Epithelial cell of esophagus (primary cell): Measurements from ENCODE around the gene CDCP1.
A peak's percentile ranks its signal among the peaks of the same experiment; 100 is the strongest.

ENCODE experiments used
- DNase-seq: peaks from one replicate; pipeline ENCODE4 v3.0.0; 2010; ENCODE audit warnings: low read depth
- H3K4me3 ChIP-seq: 2 replicates; pipeline ENCODE4 v1.5.1; 2011; ENCODE audit warnings: mild to moderate bottlenecking, low read length, control low read depth
- TF ChIP-seq, protein P1 (sequence below): IDR thresholded peaks from 2 replicates; pipeline ENCODE4 v1.5.1; 2011; ENCODE audit warnings: low read depth, mild to moderate bottlenecking, low read length, control low read depth, inconsistent platforms; ENCODE audit not compliant: insufficient read depth; ENCODE audit errors: missing control alignments

CDCP1 gene

DNA sequence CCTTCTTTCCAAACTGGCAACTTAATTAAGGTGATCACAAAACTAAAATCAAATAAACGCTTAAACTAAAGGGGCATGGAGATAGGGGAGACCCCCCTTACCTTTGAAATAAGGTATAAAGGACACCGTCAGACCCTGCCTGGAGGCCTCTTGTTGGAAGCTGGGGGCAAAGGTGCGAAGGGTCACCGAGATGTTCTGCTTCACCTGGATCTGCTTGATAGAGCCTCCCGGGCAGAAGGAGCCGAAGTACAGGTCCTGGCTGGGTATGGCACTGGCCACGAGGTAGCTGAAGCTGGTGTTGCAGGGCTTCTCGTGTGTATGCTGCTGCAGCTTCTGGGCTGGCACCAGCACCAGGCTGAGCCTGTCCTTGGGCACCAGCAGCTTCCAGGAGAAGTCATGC is 53.0 kb downstream of the CDCP1 start:
- DNase-seq = no peak
- H3K4me3 ChIP-seq = no peak overlapping the region
- TF ChIP-seq, protein P1, sequence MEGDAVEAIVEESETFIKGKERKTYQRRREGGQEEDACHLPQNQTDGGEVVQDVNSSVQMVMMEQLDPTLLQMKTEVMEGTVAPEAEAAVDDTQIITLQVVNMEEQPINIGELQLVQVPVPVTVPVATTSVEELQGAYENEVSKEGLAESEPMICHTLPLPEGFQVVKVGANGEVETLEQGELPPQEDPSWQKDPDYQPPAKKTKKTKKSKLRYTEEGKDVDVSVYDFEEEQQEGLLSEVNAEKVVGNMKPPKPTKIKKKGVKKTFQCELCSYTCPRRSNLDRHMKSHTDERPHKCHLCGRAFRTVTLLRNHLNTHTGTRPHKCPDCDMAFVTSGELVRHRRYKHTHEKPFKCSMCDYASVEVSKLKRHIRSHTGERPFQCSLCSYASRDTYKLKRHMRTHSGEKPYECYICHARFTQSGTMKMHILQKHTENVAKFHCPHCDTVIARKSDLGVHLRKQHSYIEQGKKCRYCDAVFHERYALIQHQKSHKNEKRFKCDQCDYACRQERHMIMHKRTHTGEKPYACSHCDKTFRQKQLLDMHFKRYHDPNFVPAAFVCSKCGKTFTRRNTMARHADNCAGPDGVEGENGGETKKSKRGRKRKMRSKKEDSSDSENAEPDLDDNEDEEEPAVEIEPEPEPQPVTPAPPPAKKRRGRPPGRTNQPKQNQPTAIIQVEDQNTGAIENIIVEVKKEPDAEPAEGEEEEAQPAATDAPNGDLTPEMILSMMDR = no peak

DNA sequence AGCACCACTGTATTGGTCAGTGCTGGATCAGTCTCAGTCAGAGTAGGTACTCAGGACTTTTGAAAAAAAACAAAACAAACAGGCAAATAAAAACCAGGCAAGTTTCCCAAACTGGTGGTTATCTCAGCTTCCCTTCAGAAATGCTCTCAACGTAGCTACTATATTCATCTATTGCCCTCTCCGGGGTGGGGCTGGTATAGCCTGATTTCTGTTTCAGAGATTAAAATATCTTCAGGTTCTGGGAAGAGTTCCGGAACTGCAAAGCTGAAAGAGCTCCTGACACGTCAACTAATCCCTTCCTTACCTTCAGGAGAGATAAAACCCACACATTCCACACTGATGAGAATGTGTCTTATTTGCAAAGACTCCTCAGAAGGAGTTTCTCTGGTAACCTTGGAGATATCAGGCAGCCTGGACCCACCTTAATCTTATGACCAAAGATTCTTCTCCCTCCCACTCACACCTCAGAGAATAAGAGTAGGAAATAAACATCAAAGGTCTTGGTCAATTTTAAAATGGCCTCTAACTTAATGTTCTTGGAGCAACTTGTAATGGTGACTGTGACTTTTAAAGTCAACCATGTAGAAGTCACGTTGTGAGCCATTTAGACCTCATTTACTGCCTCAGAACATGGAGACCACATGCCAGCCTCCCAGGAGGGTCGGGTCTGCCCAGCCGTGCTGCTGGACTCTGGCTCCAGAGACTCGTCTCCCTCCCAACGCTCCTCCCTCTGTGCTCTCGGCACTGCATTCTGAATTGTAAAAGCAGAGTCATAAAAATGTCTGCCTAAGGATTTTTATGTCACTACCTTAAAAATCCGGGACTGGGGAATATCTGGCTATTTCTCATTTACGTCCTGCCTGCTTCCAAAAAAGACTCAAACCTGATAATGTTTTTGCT is 53.8 kb downstream of the CDCP1 start:
- TF ChIP-seq, protein P1 = peak; percentile 22
- H3K4me3 ChIP-seq = no peak overlapping the region
- DNase-seq = peak; percentile 94

DNA sequence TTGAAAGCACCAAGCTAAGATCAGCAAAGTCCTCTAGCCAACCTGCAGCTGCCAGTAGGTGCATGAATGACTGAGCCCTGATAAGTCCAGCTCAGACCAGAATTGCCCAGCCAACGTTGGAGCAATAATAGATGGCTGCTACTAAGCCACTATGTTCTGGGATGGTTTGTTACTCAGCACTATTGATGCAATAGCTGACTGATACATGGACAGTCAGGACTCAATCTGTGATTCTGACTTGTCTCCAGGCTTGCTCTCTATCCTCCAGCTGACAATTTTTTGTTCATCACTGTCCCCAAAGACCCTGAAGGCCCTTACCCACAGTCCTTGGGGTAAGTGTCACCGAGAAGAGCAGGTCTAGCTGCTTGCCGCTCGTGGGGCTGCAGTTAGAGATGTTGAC is 55.3 kb downstream of the CDCP1 start:
- TF ChIP-seq, protein P1 = no peak
- DNase-seq = no peak
- no peak overlapping the region for H3K4me3 ChIP-seq

DNA sequence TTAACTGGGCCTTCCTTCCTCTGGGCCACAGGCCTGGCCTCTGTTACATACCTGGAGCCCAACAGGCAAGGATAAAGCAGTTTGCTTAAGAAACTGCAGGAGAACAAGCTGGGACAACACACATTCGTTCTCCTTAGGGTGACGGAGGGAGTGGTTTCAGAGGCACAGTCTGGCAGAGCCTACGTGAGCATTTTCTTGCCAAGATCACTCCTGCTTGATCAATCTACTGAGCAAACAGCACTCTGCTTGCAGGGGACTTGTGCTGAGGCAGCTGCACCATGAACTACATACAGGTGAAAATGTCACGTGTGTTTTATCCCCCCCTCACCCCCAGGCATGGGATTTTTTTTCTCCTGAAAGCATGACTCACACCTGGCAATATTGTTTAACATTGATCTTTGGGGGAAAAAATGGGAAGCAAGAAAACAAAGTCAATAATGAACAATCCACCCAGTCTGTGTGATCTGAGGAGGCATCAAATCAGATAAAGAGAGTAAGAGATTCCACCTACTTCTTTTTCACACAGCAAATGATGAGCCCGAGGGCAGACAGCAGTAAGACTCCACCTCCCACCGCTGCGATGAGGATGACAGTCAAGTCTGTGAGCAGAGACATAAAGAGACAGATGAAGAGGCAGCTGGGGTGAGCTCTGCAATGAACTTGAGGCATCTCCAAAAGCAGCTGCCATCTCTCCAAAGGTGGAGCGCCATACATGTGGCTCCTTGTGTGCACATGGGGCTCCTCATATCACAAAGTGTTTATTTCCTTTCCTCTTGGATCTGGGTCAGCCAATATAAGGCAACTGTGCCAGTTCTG is 57.4 kb downstream of the CDCP1 start:
- TF ChIP-seq, protein P1 = no peak

DNA sequence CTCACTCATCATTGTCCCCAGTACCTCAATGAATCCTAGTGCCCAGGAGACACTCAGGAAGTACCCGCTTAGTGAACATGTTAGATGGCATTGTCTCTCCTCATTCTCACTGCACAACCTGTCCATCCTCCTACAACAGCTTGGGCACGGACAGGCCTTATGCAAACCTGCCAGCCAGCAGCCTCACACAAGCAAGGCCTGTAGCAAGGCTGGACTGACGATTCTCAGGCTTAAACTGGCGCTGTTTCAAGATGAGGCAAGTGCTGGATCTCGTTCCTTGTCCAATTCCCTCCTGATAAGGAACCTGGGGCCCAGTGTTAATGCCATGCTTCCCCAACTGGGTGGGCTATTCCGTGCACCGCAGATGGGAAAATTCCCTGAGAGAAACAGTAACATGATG is 59.0 kb downstream of the CDCP1 start:
- DNase-seq = no peak
- TF ChIP-seq, protein P1 = no peak
- H3K4me3 ChIP-seq = no peak overlapping the region

More for the DNA sequence above, 57.4 kb downstream of the CDCP1 start:
- peak; percentile 86 for DNase-seq
- no peak overlapping the region for H3K4me3 ChIP-seq

DNA sequence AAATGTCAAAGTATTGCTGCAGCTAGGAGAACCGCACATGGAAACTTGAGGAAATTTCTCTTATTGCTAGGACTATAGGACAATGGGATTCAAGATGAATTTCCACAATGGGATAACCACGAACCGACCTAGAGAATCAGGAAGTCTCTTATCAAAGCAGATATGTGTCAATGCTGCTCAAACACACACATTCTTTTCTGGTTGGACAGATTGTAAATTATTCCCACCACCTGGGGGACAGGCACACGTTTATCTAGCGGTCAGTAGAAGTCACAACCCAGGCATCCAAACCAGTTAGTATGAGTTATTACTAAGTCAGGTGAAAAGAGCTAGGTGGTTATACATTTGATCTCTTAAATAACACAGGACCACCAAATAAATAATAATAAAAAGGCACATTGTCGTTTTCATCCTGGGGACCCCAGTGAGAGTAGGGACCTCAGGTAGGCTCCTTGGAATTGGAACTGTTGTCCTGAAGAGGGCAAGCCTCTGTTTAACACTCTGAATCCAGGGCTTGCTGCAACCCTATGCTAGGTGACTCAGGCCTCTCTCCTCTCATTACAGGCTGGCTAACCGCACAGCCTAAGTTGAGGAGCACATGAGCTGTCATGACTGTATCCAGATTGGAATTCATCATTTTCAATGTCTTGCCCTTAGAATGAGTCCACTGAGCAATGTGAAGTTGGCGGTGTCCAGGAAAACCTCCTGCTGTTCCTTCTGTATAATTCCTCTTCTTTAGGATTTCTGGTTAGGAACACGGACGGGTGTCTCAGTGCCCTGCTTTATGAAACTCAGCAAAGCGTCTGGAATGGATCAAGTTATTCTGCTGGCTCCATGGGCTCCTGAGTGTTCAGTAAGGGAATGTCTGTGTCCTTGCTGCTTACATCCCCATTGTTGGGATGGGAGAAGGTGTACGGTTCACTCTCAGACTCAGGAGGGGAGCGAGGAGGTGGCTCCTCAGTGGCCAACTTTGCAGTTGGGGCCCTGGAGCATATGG is 61.1 kb downstream of the CDCP1 start:
- TF ChIP-seq, protein P1 = no peak
- H3K4me3 ChIP-seq = no peak overlapping the region
- peak; percentile 63 for DNase-seq
